GM19372 (cell line): ENCODE measurements around the gene ABCB8.
"Not testable (repeated sequence)": the region's sequence is repeated elsewhere in the genome, so short reads cannot be mapped to it uniquely, and the experiment has no call there.

ENCODE experiments used
- ATAC-seq: cut with Tn5 transposase; IDR thresholded peaks from one replicate; pipeline ENCODE4 v1.9.1; 2021; ENCODE audit warnings: mild to moderate bottlenecking, low read depth, moderate library complexity; ENCODE audit not compliant: unreplicated experiment

The ABCB8 gene

DNA sequence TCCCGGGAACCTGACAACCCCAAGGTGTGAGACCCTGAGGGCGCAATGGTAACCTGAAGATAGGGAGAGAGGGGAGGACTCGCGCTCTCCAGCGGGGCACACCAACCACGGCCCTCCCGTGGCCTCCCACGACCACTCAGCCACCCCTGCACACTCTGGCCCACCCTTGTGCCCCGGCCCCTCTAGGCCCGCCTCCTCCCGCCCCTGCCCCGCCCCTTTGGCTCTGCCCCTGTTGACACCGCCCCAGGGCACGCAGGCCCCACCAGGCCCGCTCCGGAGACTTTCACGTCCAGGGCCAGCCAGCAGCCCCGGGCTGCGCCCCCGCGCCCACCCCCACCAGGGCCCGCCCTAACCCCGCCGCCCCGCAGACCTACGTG lies 14.9 kb upstream of the ABCB8 start:
- ATAC-seq, result no peak

DNA sequence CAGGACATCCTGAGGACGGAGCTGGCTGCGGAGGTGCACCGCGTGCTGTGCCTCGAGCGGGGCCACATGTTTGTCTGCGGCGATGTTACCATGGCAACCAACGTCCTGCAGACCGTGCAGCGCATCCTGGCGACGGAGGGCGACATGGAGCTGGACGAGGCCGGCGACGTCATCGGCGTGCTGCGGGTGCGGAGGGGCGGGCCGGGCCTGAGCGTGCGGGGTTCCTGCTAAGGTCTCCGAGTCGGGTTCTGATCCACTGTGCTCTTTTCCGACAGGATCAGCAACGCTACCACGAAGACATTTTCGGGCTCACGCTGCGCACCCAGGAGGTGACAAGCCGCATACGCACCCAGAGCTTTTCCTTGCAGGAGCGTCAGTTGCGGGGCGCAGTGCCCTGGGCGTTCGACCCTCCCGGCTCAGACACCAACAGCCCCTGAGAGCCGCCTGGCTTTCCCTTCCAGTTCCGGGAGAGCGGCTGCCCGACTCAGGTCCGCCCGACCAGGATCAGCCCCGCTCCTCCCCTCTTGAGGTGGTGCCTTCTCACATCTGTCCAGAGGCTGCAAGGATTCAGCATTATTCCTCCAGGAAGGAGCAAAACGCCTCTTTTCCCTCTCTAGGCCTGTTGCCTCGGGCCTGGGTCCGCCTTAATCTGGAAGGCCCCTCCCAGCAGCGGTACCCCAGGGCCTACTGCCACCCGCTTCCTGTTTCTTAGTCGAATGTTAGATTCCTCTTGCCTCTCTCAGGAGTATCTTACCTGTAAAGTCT lies 14.3 kb upstream of the ABCB8 start:
- ATAC-seq, result peak; percentile 52

DNA sequence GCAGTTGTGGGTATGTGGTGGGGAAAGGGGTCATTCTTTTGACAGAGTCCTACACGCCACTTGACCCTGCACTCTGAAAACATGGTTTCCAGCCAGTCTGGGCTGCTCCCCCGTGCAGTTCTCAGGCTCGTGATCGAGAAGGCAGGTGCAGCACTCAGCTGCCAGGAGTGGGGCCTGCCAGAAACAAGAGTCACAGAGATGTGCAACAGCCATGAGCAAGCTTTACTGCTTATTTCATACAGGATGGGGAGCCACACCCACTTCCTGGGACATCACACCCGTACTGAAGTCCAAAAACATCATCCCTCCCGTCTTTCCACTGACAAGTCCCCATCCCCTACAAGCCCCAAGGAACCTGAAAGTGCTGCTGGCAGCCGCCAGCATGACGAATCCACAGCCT lies 13.3 kb upstream of the ABCB8 start:
- ATAC-seq, result no peak

DNA sequence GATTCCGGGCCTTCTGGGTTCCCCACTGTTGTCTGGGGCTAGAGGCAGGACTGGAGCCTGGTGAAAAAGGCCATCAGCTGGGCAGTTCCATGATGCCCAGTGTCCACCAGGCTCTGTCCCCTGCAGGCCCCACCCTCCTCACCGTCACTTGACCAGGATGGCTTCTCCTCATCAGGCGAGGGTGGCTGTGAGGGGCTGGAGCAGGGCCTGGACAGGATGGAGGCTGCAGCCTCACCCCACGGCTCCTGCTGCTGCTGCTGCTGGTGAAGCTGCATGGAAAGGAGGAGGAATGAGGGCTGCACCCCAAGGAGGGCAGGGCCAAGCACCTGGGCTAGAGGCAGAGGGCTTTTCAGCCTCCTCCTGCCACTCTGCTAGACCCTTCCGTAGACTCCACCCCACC lies 12.3 kb upstream of the ABCB8 start:
- no peak for ATAC-seq

DNA sequence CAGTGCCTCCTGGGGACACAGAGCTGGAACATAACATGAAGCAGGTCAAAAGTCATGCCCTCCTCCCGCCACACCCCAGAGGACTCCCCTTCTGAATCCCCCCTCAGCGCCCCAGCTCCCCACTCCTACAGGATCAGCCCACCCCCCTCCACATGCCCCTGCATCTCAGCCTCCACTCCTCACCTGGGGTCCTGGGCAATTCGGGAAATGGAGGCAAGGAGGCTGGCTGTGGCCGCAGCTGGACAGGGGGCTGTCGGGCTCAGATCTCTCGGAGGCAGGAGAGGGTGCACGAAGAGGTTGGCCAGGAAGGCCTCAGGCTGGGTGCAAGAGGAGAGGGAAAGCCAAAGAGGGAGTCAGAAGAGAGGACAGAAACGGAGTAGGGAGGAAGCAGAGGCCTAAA lies 11.7 kb upstream of the ABCB8 start:
- no peak for ATAC-seq

DNA sequence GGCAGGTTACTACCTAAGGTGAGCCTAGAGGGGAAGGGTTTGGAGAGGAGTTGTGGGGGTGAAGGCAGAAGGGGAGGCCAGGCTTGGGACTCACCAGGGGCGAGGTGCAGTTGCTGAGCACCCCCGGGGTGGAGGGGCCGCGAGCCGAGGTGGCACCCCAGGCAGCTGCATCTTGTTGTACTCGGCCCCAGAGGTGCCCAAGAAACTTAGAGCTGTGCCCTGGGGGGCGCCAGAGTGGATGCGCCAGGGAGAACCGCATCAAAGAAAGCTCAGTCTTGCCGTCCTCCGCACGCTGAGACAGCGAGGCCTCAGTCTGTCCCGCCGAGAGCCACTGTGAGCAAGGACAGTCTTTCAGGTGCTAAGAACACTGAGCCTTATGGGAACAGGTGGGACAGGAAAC lies 11.3 kb upstream of the ABCB8 start:
- no peak for ATAC-seq

DNA sequence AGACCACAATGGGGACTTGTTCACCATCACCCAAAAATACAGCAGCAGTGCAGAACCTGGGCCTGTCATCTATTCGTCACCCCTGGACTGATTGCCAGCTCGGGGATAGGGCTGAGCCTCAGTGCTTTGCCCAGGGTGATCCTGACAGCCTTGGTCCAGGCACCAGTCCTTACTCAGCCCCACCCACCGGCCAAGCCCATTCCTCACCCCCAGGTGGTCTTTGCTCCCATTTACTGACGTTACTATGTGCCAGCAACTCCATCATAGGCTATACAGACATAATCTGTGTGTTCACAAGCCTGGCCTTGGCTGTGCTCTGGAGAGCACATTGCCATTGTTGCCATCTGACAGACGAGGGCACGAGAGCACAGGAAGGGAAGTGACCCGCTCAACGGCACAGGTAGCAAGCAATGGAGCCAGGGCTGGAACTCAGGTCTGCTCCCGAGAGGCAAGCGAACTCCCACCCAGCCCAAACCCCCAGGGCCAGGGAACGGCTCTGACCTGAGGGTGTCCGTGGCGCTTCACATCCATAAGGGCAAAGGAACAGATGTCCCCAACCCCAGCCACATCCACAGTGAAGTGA lies 10.8 kb upstream of the ABCB8 start:
- no peak for ATAC-seq

DNA sequence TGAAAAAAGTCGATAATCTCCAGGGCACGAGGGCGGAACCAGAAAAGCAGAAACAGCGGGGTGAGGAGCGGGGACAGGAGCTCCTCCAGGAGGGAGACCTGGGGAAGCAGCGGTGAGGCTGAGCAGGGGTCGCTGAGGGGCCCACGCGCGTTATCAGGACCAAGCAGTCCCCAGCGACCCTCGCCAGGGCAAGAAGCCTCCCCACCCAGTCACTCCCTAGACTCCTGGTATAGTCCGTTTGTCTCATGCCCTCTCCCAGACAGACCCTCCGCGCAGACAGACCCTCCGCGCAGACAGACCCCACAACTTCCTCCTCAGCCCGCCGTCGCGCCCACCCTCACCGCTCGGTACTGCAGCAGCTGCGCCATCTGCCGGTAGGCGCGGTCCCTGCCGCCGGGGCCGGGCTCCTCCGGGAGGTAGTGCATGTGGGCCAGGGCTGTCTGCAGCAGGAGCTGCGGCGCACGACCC lies 10.3 kb upstream of the ABCB8 start:
- ATAC-seq, result peak; percentile 60

DNA sequence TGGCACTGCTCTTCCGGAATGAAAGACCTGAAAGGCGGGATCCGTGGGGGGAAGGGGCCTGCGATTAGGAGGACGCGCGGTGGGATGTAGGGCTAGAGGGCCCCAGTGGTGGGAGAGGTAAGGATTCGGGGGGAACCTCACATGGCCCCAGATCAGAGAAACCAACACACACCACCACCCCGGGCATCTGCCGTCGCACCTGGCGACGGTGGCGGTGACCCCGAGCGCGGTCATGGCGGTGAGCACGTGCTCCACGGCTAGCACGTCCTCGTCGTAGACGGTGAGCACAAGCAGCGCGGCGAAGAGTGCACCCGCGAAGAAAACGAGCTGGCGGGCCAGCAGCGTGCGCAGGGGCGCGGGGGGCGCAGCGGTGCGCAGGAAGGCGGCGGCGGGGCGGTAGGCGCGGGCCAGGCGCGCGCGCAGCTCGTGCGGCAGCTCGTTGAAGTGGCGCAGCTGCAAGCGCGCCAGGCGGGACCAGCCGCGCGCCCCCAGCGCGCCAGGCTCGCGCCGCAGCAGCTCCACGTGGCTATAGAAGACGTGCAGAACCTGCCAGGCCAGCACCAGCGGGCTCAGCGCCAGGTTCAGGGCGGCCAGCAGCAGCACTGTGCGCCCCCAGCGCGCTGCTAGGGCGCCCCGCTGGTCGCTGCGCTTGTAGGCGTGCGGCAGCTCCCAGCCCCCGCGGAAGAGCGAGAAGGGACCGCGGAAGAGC lies 9.7 kb upstream of the ABCB8 start:
- ATAC-seq, result no peak

DNA sequence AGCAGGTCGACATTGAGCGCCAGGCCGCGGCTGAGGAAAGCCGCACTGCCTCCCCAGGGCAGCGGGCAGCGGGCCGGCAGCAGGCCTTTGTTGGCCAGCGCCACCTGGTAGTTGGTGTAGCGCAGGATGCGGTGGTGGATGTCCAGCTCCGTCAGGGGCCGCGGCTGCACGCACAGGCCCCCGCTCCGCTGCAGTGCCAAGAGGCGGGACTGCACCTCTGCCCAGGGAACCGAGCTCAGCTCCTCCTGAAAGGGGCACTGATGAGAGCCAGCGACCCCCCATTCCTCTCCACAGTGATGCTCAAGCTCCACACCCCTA lies 9.2 kb upstream of the ABCB8 start:
- no peak for ATAC-seq

DNA sequence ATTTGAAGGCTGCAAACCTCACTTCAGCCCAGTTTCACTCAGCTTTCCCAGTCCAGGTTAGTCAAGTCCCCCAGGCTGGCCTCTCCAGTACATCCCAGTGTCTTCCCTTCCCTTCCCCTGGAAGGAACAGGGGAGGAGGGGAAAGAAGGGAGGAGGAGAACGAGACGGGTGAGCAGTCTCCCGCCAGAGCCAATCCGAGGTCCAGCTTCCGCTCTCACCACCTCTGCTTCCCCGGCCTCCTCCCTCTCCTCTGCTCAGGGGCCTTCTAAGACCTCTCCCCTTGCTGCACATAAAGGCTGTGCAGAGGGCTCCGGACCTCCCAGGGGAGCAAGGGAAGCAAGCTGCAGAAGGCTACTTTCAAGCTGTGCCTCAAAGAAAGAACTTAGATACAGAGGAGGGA lies 8.0 kb upstream of the ABCB8 start:
- no peak for ATAC-seq

DNA sequence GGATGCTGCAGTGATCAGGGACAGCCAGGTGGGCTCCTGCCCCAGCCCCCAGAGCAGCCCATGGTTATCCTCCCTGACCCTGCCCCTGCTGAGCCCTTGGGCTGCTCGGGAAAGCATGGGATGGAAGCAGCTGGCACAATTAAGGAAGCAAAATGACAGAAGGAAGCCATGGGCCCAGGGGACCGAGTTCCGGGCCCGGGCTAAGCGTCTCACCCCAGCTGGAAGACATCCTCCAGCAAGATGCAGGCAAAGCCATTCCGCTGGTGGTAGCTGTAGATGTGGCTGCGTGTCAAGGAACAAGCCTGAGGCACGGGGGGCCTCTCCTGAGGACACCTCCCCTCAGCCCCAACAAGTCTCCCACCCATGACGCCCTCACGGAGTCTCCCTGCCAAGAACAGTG lies 5.0 kb upstream of the ABCB8 start:
- ATAC-seq, result no peak

DNA sequence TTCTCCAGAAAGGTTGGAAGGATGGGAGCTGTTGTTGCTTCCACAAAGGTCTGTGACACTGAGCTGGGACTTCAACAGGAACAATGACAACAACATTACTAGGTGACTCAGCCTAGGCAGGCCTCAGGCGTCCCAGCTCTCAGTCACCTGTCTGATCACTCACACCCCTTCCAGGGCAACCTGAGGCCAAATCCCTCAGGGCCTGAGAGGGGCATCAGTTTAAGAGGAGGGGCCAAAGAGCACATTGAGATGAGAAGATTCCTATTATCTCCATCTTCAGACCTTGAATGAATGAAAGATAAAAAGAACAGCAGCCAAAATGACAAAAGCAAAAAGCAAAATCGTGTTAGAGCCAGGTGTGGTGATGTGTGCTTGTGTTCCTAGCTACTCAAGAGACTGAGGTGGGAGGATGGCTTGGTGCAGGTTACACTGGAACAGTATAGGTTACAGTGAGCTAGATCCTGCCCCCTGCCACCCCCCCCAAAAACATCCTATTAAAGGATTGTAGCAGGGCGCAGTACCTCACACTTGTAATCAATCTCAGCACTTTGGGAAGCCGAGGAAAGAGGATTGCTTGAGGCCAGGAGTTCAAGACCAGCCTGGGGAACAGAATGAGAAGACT lies 3.7 kb upstream of the ABCB8 start, which contains the start of gene ATG9B:
Gene ATG9B, minus strand, starts transcription at position 60 of the 622 bp plus-strand sequence. CDS start 71 bp downstream, outside the sequence.
- ATAC-seq, result no peak

DNA sequence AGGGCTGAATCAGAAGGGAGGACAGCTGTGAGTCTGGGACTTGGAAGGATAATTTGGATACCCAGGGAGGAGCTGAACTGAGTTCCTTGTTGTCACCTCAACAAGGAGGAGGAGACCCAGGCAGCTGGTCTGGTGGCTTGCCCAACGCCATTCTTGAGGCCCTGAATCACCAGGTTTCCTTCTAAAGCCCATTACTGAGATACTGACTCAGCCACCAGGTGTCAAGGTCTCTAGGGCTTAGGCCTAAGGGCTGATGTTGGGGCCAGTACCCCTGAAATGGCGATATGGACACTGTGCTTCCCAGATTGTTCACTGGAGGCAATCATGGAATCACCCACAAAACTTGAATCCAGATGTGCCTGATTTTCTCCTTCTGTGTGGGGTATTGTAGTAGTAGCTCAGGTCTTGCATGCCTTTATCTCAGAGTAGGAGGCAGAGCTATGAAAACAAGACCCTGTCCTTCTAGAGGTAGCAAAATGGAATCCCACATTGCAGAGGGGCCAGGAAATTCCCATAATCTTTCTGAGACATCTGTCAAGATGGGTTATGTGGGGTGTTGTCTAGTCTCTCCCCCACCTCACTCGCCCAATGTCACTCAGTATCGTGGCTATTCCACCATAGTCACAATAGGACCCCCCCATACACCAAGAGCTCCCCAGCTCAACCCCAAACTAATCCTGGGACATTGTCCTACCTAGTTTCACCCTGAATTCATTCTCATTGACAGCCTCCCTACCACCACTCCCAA lies 2.2 kb upstream of the ABCB8 start:
- ATAC-seq, result no peak

DNA sequence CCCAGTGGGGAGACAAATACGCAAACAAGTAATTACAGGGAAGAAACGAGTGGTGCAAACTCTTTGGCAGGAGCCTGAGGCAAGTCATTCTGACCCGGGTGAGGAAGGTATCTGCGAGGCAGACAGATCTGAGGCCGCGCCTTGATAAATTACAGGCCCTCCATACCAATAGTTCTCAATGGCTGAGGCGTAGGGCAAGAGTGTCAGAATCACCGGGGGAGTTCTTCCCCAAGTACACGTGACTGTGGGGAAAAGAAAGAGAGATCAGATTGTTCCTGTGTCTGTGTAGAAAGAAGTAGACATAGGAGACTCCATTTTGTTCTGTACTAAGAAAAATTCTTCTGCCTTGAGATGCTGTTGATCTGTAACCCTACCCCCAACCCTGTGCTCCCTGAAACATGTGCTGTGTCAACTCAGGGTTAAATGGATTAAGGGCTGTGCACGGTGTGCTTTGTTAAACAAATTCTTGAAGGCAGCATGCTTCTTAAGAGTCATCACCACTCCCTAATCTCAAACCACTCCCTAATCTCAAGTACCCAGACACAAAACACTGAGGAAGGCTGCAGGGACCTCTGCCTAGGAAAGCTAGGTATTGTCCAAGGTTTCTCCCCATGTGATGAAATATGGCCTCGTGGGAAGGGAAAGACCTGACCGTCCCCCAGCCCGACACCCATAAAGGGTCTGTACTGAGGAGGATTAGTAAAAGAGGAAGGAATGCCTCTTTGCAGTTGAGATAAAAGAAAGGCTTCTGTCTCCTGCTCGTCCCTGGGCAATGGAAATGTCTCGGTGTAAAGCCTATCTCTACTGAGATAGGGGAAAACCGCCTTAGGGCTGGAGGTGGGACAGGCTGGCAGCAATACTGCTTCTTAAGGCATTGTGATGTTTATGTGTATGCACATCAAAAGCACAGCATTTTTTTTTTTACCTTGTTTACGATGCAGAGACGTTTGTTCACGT lies 1.2 kb upstream of the ABCB8 start:
- not testable (repeated sequence) for ATAC-seq

DNA sequence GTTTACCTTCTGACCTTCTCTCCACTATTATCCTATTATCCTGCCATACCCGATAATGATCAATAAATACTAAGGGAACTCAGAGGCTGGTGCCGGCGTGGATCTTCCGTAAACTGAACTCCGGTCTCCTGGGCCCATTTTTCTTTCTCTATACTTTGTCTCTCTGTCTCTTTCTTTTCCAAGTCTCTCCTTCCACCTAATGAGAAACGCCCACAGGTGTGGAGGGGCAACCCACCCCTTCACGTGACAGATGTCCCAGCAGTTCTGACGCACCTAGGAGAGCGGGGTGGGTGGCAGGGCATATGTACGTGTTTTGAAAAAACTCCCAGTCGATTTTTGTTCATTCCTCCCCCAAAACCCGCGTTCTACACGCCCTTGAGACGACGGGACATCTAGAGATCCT lies 521 bp upstream of the ABCB8 start:
- ATAC-seq, result not testable (repeated sequence)

DNA sequence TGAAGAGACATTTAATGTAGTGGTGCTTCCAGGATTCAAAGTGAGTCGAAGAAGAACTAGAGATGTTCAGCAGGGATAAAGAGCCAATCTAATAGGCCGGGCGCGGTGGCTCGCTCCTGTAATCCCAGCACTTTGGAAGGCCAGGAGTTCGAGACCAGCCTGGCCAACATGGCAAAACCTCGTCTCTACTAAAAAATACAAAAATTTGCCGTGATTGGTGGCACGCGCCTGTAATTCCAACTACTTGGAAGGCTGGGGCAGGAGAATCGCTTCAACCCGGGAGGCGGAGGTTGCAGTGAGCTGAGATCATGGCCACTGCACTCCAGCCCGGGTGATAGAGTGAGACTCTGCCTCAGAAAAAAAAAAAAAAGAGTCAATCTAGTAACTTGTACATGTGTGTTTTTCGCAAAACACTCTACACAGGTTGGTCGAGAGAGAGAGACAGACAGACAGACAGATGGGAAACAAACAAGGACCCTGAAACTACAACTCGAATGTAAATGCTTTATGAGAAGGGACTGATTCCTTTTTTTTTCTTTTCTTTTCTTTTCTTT lies 775 bp downstream of the ABCB8 start:
- ATAC-seq, result no peak

DNA sequence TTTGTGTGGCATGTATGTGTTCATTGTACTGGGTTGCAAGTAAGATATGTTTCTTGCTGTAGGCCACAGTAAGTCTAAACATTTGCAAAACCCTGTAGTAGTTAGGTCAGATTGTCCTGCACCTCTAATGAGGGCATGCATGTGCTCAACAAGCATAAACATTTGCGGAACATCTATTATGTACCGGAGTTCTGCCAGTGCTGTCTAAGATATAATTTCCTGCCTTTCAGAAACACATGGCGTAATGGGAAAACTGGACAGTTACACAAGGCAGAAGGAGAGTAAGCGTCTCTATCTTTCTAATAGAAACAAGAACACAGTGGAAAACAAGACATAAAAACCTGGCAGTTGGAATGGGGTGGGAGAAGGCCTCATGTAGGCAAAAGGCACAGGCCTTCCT lies 2.8 kb downstream of the ABCB8 start:
- no peak for ATAC-seq
